ENCODE results near the gene TTC16. TPM values are rescaled to one million over a fixed set of nuclear protein-coding genes. Genes with fewer than 3 reads are reported as not detected.

TTC16 gene
- total RNA-seq, 1 experiment from 2014 or later, result 0.26 TPM

DNA sequence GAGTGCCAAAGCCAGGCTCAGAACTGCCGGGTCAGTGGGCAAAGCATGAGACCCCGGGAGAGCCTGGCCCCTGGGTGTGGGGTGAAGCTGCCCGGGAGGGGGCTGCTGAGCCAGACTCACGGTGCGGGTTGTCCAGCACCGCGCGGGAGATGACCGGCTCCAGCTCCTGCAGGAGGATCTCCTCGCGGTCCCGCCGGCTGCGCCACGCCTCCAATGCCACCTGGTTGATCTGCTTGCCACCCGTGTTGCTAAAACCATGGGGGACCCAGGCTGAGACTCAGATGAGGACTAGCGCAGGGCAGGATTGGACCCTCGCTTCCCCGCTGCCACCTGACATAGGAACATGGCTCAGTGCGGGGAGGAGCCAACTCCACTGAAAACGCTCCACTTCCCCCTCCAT lies 16.6 kb downstream of the TTC16 start:
- ChIA-PET POLR2A (ENCODE audit: unreplicated experiment) (no interaction called here), CTCF (no interaction called here)

DNA sequence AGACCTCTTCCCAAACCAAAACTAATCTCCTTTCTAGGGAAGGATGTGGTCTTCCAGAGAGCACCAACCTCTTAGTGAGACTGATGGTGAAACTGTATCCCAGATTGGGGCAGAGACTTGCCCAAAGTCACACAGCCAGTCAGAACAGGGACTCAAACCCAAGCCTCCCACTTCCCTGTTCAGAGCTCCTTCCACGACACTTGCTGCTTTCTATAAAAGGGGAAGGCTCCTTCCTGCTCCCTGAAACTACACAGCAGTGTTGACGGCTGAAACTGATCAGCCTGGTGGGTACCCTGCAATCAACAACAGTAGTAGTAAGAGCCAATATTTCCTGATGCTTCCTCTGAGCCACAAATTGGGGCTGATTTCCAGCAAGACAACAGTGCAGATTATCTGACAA lies 17.7 kb downstream of the TTC16 start:
- H3K27me3 ChIP-seq (ENCODE audit: insufficient read depth, low read depth), result no peaks in the 10 kb centered on the region
- H3K9me2 ChIP-seq (ENCODE audit: insufficient read depth), result no peaks in the 10 kb centered on the region
- no peaks in the 10 kb centered on the region for H3K9me3 ChIP-seq (ENCODE audit: insufficient read depth, low read depth)
- TF ChIP-seq EZH2 (IDR thresholded peaks at IDR 0.05; ENCODE audit: low read depth), result no peak
- TF ChIP-seq, protein P1, sequence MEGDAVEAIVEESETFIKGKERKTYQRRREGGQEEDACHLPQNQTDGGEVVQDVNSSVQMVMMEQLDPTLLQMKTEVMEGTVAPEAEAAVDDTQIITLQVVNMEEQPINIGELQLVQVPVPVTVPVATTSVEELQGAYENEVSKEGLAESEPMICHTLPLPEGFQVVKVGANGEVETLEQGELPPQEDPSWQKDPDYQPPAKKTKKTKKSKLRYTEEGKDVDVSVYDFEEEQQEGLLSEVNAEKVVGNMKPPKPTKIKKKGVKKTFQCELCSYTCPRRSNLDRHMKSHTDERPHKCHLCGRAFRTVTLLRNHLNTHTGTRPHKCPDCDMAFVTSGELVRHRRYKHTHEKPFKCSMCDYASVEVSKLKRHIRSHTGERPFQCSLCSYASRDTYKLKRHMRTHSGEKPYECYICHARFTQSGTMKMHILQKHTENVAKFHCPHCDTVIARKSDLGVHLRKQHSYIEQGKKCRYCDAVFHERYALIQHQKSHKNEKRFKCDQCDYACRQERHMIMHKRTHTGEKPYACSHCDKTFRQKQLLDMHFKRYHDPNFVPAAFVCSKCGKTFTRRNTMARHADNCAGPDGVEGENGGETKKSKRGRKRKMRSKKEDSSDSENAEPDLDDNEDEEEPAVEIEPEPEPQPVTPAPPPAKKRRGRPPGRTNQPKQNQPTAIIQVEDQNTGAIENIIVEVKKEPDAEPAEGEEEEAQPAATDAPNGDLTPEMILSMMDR (conservative IDR thresholded peaks at IDR 0.05), result no peak
- peaks cover 6% of the 10 kb centered on the region; the same call in 1 of the 2 replicates for H3K4me1 ChIP-seq (replicated peaks; ENCODE audit: insufficient read depth)
- H3K79me2 ChIP-seq (ENCODE audit: low read depth), result no peaks in the 10 kb centered on the region
- no peaks in the 10 kb centered on the region for H4K20me1 ChIP-seq (ENCODE audit: insufficient read depth)
- no peaks in the 10 kb centered on the region for H3K36me3 ChIP-seq (ENCODE audit: low read depth)
- no peak overlapping the region for H3K27ac ChIP-seq
- intact Hi-C loops (cut with micrococcal nuclease; ENCODE audit: unreplicated experiment), result loop anchor here (1.0 to 5.0 kb wide), 5 partner anchors 121 to 791 kb away; partner anchors contain the start of gene STXBP1
- no peak overlapping the region for H2AFZ ChIP-seq
- no peak for DNase-seq
- no peak overlapping the region for H3K4me3 ChIP-seq
- peaks cover 9% of the 10 kb centered on the region; the same call in 1 of the 2 replicates for H3F3A ChIP-seq (ENCODE audit: insufficient read depth, low read depth)
- no peak overlapping the region for H3K4me2 ChIP-seq
- BruUV-seq (replicated peaks), result no TSS peak
- ChIA-PET POLR2A (ENCODE audit: unreplicated experiment) (no interaction called here), CTCF (interaction anchor here (0.5 to 0.6 kb wide), 2 partner anchors 85 to 136 kb away, joined by 4 read pairs; no protein-coding TSS in a partner anchor)

More for the DNA sequence above, 16.6 kb downstream of the TTC16 start:
- H3K36me3 ChIP-seq (ENCODE audit: low read depth), result no peaks in the 10 kb centered on the region
- peaks cover 5% of the 10 kb centered on the region; the same call in 1 of the 2 replicates for H3F3A ChIP-seq (ENCODE audit: insufficient read depth, low read depth)
- H3K4me3 ChIP-seq, result no peak overlapping the region
- H3K4me1 ChIP-seq (replicated peaks; ENCODE audit: insufficient read depth), result peaks cover 6% of the 10 kb centered on the region; the same call in 1 of the 2 replicates
- TF ChIP-seq EZH2 (IDR thresholded peaks at IDR 0.05; ENCODE audit: low read depth), result no peak
- TF ChIP-seq, protein P1 (conservative IDR thresholded peaks at IDR 0.05), result no peak
- intact Hi-C loops (cut with micrococcal nuclease; ENCODE audit: unreplicated experiment), result loop anchor here (5.0 kb wide), 1 partner anchor 790 kb away; no protein-coding TSS in a partner anchor
- no peaks in the 10 kb centered on the region for H3K9me2 ChIP-seq (ENCODE audit: insufficient read depth)
- no peak for DNase-seq
- no peaks in the 10 kb centered on the region for H4K20me1 ChIP-seq (ENCODE audit: insufficient read depth)
- no peaks in the 10 kb centered on the region for H3K27me3 ChIP-seq (ENCODE audit: insufficient read depth, low read depth)
- H3K79me2 ChIP-seq (ENCODE audit: low read depth), result no peaks in the 10 kb centered on the region
- no peak overlapping the region for H3K27ac ChIP-seq
- no peak overlapping the region for H3K4me2 ChIP-seq
- H2AFZ ChIP-seq, result no peak overlapping the region
- BruUV-seq (replicated peaks), result no TSS peak
- no peaks in the 10 kb centered on the region for H3K9me3 ChIP-seq (ENCODE audit: insufficient read depth, low read depth)

DNA sequence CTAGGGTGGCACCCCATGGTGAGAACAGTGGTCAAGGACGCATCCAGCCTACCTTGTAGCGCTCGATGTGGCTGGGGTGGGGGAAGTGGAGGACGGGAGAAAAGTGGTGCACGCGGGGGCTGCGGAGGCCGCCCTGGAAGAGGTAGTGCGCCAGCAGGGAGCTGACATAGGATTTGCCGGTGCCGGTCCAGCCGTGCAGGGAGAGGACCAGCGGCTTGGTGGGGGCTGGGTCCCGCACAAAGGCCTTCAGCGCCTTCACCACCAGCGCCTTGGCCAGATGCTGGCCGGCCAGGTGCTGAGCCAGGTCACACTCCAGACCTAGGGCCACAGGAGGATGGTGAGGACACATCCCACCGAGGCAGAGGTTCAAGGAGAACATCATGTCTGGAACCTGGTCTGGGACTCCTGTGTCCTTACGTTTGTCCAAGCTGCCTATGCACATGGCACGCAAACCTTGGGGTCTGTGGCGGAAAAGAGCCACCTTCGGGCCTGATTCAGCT lies 18.4 kb downstream of the TTC16 start:
- Histone ChIP-seq H3K4me2 (peak overlapping the region; percentile 68), H3K4me1 (replicated peaks; ENCODE audit: insufficient read depth) (peaks cover 6% of the 10 kb centered on the region; the same call in 1 of the 2 replicates), H3K9me3 (ENCODE audit: insufficient read depth, low read depth) (no peaks in the 10 kb centered on the region), H3K27ac (no peak overlapping the region), H3K27me3 (ENCODE audit: insufficient read depth, low read depth) (no peaks in the 10 kb centered on the region), H3F3A (ENCODE audit: insufficient read depth, low read depth) (peaks cover 9% of the 10 kb centered on the region; the same call in 1 of the 2 replicates), H2AFZ (no peak overlapping the region; the same call in 1 of the 2 replicates), H4K20me1 (ENCODE audit: insufficient read depth) (no peaks in the 10 kb centered on the region), H3K9me2 (ENCODE audit: insufficient read depth) (no peaks in the 10 kb centered on the region), H3K36me3 (ENCODE audit: low read depth) (no peaks in the 10 kb centered on the region), H3K4me3 (peak overlapping the region; percentile 61), H3K79me2 (ENCODE audit: low read depth) (no peaks in the 10 kb centered on the region)
- TSS peak; percentile 52 for BruUV-seq (replicated peaks)
- CTCF ChIA-PET, result interaction anchor here (0.5 to 1.6 kb wide), 13 partner anchors 37 to 290 kb away, joined by 3 to 23 read pairs (median 5); partner anchors contain the start of genes CDK9, LRSAM1, RPL12 and STXBP1
- intact Hi-C loops (cut with micrococcal nuclease; ENCODE audit: unreplicated experiment), result loop anchor here (1.0 to 5.0 kb wide), 5 partner anchors 121 to 792 kb away; partner anchors contain the start of gene STXBP1
- DNase-seq, result no peak
- POLR2A ChIA-PET (ENCODE audit: unreplicated experiment), result interaction anchor here (0.5 kb wide), 1 partner anchor 132 kb away, joined by 8 read pairs; no protein-coding TSS in a partner anchor
- no peak for TF ChIP-seq EZH2 (IDR thresholded peaks at IDR 0.05; ENCODE audit: low read depth)
- TF ChIP-seq, protein P1 (conservative IDR thresholded peaks at IDR 0.05), result no peak; the same call in 1 of the 2 replicates
